SK-N-SH treated with all-trans-retinoic acid at 6 μM for 48 hours (cell line): ENCODE measurements around the gene TEAD4.

Experiments
- ATAC-seq: fragments of 200-7000 bp; cut with Tn5 transposase; 3 replicates; pipeline ENCODE4 v1.9.1; 2020; ENCODE audit warnings: mild to moderate bottlenecking, moderate library complexity
- ARNTL ChIP-seq: fragments of 450-650 bp; formaldehyde crosslinking; IDR thresholded peaks from 2 replicates; pipeline ENCODE4 v1.5.0; 2020; ENCODE audit warnings: low read depth, mild to moderate bottlenecking, moderate library complexity, borderline replicate concordance
- BACH2 ChIP-seq: fragments of 250-450 bp; sonication (Bioruptor Pico); IDR thresholded peaks from 2 replicates; pipeline ENCODE4 v1.9.0; 2021; ENCODE audit warnings: mild to moderate bottlenecking, borderline replicate concordance
- CREB5 ChIP-seq: fragments of 250-450 bp; sonication (Bioruptor Pico); IDR thresholded peaks from 2 replicates; pipeline ENCODE4 v1.5.1; 2020; ENCODE audit warnings: low read depth, mild to moderate bottlenecking, moderate library complexity
- CSDC2 ChIP-seq: fragments of 250-450 bp; sonication (Bioruptor Pico); IDR thresholded peaks from 2 replicates; pipeline ENCODE4 v1.5.0; 2020; ENCODE audit warnings: mild to moderate bottlenecking, moderate library complexity
- CSRNP3 ChIP-seq: fragments of 250-450 bp; sonication (Bioruptor Pico); IDR thresholded peaks from 2 replicates; pipeline ENCODE4 v1.5.1; 2021; ENCODE audit warnings: mild to moderate bottlenecking, moderate library complexity
- ESRRG ChIP-seq: fragments of 250-450 bp; sonication (Bioruptor Pico); IDR thresholded peaks from 2 replicates; pipeline ENCODE4 v1.6.1; 2021; ENCODE audit warnings: mild to moderate bottlenecking
- GLIS3 ChIP-seq: fragments of 250-450 bp; sonication (Bioruptor Pico); IDR thresholded peaks from 2 replicates; pipeline ENCODE4 v1.5.0; 2020; ENCODE audit warnings: mild to moderate bottlenecking, moderate library complexity
- ISL1 ChIP-seq: fragments of 250-450 bp; sonication (Bioruptor Pico); IDR thresholded peaks from 2 replicates; pipeline ENCODE4 v2.1.2; 2022; ENCODE audit warnings: mild to moderate bottlenecking, moderate library complexity
- OSR1 ChIP-seq: fragments of 250-450 bp; sonication (Bioruptor Pico); IDR thresholded peaks from 2 replicates; pipeline ENCODE4 v1.8.0; 2022; ENCODE audit warnings: moderate library complexity, mild to moderate bottlenecking, inconsistent platforms
- PATZ1 ChIP-seq: fragments of 250-450 bp; sonication (Bioruptor Pico); IDR thresholded peaks from 2 replicates; pipeline ENCODE4 v1.8.0; 2020; ENCODE audit warnings: mild to moderate bottlenecking, moderate library complexity, borderline replicate concordance
- POU6F1 ChIP-seq: fragments of 250-450 bp; sonication (Bioruptor Pico); IDR thresholded peaks from 2 replicates; pipeline ENCODE4 v1.8.0; 2021; ENCODE audit warnings: low read depth, mild to moderate bottlenecking, moderate library complexity, borderline replicate concordance
- PPARA ChIP-seq: fragments of 250-450 bp; sonication (Bioruptor Pico); IDR thresholded peaks from 2 replicates; pipeline ENCODE4 v1.5.0; 2020; ENCODE audit warnings: mild to moderate bottlenecking, borderline replicate concordance
- RARB ChIP-seq: fragments of 250-450 bp; sonication (Bioruptor Pico); IDR thresholded peaks from 2 replicates; pipeline ENCODE4 v1.8.0; 2021; ENCODE audit warnings: mild to moderate bottlenecking, moderate library complexity
- SNAI2 ChIP-seq: fragments of 250-450 bp; sonication (Bioruptor Pico); IDR thresholded peaks from 2 replicates; pipeline ENCODE4 v1.5.0; 2020; ENCODE audit warnings: mild to moderate bottlenecking, moderate library complexity
- TCF4 ChIP-seq: fragments of 250-450 bp; sonication (Bioruptor Pico); IDR thresholded peaks from 2 replicates; pipeline ENCODE4 v1.8.0; 2021; ENCODE audit warnings: mild to moderate bottlenecking, moderate library complexity, borderline replicate concordance
- TOX ChIP-seq: fragments of 250-450 bp; sonication (Bioruptor Pico); IDR thresholded peaks from 2 replicates; pipeline ENCODE4 v1.8.0; 2021; ENCODE audit warnings: mild to moderate bottlenecking, moderate library complexity, borderline replicate concordance
- TSHZ2 ChIP-seq: fragments of 250-450 bp; sonication (Bioruptor Pico); IDR thresholded peaks from 2 replicates; pipeline ENCODE4 v1.5.0; 2020; ENCODE audit warnings: mild to moderate bottlenecking, moderate library complexity
- ZC3H10 ChIP-seq: fragments of 250-450 bp; sonication (Bioruptor Pico); IDR thresholded peaks from 2 replicates; pipeline ENCODE4 v1.5.1; 2021; ENCODE audit warnings: mild to moderate bottlenecking, moderate library complexity
- ZFP3 ChIP-seq: fragments of 250-450 bp; sonication (Bioruptor Pico); IDR thresholded peaks from 2 replicates; pipeline ENCODE4 v1.5.0; 2020; ENCODE audit warnings: mild to moderate bottlenecking, moderate library complexity
- ZFP30 ChIP-seq: fragments of 450-650 bp; formaldehyde crosslinking; IDR thresholded peaks from 2 replicates; pipeline ENCODE4 v1.5.0; 2022; ENCODE audit warnings: mild to moderate bottlenecking, moderate library complexity
- ZNF565 ChIP-seq: fragments of 450-650 bp; formaldehyde crosslinking; conservative IDR thresholded peaks from 2 replicates; pipeline ENCODE4 v1.5.0; 2020; ENCODE audit warnings: low read depth, mild to moderate bottlenecking, moderate library complexity
- ZNF70 ChIP-seq: fragments of 450-650 bp; formaldehyde crosslinking; IDR thresholded peaks from 2 replicates; pipeline ENCODE4 v1.5.0; 2020; ENCODE audit warnings: mild to moderate bottlenecking, moderate library complexity
- ZNF8 ChIP-seq: fragments of 450-650 bp; formaldehyde crosslinking; IDR thresholded peaks from 2 replicates; pipeline ENCODE4 v1.5.0; 2020; ENCODE audit warnings: mild to moderate bottlenecking, moderate library complexity

Gene TEAD4

GRCh38 chr12:2944401-2945047 is 14.7 kb upstream of the TEAD4 start:
- TF ChIP-seq CREB5 (CRISPR knock-in tag) (no peak), ZC3H10 (CRISPR knock-in tag) (no peak), ESRRG (CRISPR knock-in tag) (no peak), RARB (no peak), PPARA (CRISPR knock-in tag) (no peak), ZNF70 (CRISPR knock-in tag) (no peak), OSR1 (CRISPR knock-in tag) (no peak), CSDC2 (CRISPR knock-in tag) (no peak), SNAI2 (CRISPR knock-in tag) (no peak), TSHZ2 (CRISPR knock-in tag) (no peak)

GRCh38 chr12:2949411-2949810 is 9.8 kb upstream of the TEAD4 start:
- TF ChIP-seq ZNF70 (CRISPR knock-in tag) (no peak), PPARA (CRISPR knock-in tag) (no peak), ZFP3 (CRISPR knock-in tag) (no peak), CSRNP3 (no peak), TOX (CRISPR knock-in tag) (no peak), OSR1 (CRISPR knock-in tag) (no peak), ISL1 (CRISPR knock-in tag) (no peak), RARB (no peak), POU6F1 (CRISPR knock-in tag) (no peak), BACH2 (CRISPR knock-in tag) (no peak), ZFP30 (CRISPR knock-in tag) (no peak), GLIS3 (CRISPR knock-in tag) (no peak), ZNF565 (CRISPR knock-in tag) (no peak), PATZ1 (CRISPR knock-in tag) (no peak), TCF4 (CRISPR knock-in tag) (no peak), ZNF8 (CRISPR knock-in tag) (no peak), ZC3H10 (CRISPR knock-in tag) (no peak)
- ATAC-seq: no peak

More at GRCh38 chr12:2944401-2945047, 14.7 kb upstream of the TEAD4 start:
- peak; percentile 76 for ATAC-seq

GRCh38 chr12:2955888-2956287 is 3.3 kb upstream of the TEAD4 start:
- no peak for ATAC-seq
- TF ChIP-seq ESRRG (CRISPR knock-in tag): no peak
- TF ChIP-seq ZFP3 (CRISPR knock-in tag): no peak
- no peak for TF ChIP-seq ZNF565 (CRISPR knock-in tag)
- no peak for TF ChIP-seq ARNTL (CRISPR knock-in tag)
- TF ChIP-seq TSHZ2 (CRISPR knock-in tag): no peak
- no peak for TF ChIP-seq BACH2 (CRISPR knock-in tag)
- TF ChIP-seq ZNF8 (CRISPR knock-in tag): no peak
- TF ChIP-seq PPARA (CRISPR knock-in tag): no peak
- TF ChIP-seq SNAI2 (CRISPR knock-in tag): no peak
- no peak for TF ChIP-seq CREB5 (CRISPR knock-in tag)
- no peak for TF ChIP-seq ZNF70 (CRISPR knock-in tag)
- TF ChIP-seq ZFP30 (CRISPR knock-in tag): no peak
- TF ChIP-seq, all 23 proteins: peak for 0
